C1 segment of cervical spinal cord (tissue), 14 donors: ENCODE data around the gene MYO15A.
A peak's percentile ranks its signal among the peaks of the same experiment; 100 is the strongest.

Source experiments
- DNase-seq, 14 donors: peaks; one replicate each; lab custom pipeline; 2025; lab: John Stamatoyannopoulos, UW

Gene MYO15A

DNA sequence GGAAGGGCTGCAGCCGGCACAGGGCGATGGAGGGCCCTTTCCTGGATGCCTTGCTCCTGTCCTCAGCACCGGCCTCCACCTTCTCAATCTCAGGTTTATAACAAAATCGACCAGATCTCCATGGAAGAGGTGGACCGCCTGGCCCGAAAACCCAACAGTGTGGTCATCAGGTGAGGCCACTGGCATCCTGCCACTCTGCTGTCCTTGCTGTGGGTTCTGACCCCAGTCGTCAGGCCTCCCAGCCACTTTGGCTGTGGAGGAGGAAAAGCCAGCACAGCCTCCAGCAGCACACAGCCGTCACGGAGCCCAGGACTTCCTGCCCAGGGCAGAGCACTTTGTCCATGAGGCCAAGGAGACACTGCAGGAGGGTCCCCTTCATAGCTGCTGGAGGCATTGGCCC, 6.7 kb upstream of the MYO15A start:
- no peak for DNase-seq

- no peak for DNase-seq
Measured at GRCh38 chr17:18102640-18103039, 5.9 kb upstream of the MYO15A start.

DNA sequence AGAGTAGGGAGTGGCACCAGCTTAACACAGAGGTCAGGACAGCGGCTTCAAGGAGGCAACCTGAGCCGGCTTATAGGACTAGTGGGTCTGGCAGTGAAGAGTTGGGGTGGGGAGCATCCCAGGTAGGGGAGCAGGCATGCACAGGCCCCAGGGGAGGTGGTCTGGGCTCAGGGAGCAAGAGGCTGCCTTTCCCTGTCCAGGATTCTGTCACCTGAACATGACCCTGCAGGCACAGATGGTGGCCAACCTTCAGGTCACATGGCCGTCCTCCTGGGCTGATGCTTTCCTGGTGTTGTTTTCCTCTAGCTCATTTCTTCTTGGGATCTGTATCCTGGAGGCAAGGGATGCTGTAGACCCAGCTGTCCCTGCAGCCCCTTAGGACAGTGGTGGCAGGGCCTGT, 3.5 kb upstream of the MYO15A start:
- no peak for DNase-seq

DNA sequence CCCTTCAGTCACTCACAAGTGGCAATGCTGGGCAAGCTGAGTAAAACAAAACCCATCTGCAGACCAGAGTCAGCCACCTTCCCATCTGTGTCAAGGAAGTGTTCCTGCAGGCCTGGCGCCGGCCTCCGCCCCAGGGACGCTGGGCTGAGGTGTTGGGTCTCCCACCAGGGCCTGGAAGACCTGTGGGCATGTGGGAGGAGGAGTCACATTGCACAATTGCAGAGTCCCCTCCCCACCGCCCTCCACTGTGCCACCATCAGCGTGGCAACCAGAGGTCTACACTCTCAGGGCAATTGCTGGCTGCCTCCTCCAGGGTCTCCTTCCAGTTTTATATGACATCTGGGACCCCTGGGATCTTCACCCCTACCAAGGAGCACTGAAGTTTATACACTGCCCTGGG, 3.0 kb upstream of the MYO15A start:
- no peak for DNase-seq

DNA sequence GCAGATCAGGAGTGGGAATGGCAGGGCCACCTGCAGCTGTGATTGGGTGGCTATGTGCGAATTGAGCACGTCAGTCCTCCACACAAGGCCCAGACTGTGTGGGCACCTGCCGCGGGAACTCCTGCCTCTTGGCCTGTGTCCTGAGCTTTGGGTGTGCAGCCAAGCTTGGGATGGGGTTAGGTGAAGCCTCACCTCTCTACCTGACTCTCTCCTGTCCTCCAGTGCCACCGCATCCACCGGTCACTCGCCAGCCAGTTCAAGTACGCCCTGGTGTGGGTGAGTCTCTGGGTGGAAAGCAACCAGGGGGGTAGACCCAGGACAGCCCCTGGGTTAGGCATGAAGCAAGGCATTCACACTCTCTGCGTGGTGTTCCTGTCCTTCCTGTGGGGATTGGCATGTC, 2.3 kb upstream of the MYO15A start:
- DNase-seq = no peak

DNA sequence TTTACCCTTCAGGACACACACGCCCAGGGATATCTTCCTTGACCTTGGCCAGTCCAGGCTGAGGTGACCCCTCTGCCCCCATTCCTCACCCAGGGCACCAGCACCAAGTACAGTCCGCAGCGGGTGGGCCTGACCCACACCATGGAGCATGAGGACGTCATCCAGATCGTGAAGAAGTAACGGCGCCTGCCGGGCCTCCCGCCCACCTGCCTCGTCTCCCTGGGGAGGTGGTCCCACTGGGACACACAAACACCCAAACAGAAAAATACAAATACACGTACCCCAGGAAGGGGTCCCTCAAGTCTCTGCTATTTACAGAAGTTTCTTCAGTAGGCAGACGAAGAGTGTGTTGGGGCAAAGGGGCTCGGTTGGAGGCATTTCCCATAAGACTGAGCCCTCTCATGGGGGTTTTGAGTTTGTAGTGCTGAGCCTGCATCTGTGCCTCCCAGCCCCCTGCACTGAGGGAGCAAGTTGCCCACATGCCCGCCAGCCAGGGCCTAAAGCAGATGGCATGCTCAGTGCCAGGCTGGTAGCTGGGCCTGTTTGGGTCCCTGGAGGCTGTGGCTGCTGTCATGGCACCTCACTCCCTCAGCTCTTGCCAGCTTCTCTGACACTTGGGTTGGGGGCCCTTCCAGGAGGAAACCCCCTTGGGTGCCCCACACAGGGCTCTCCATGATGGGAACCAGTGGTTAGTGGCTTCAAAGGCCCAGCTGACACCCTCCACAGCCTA, 1.3 kb upstream of the MYO15A start:
- DNase-seq = no peak

DNA sequence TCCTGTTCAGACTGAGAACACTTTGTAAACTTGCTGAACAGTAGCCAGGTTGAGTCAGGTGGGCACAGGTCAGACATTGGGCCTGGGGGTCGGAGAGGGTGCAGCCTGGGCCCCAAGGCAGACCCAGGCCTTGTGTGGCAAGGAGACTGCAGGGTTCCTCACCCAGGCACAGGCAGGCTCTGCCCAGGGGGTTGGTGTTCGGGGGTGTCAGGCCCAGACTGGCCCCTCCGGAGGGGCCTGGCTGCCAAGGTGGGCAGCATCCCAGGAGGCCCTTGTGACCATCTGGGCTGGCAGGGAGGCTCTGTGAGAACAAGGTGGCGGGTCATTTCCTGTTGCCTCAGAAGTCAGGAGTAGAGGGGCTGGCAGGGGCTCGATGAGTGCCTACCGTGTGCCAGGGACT, 585 bp upstream of the MYO15A start:
- peak in 6 of 14 donors; percentile 3 to 38 (median 28) for DNase-seq

DNA sequence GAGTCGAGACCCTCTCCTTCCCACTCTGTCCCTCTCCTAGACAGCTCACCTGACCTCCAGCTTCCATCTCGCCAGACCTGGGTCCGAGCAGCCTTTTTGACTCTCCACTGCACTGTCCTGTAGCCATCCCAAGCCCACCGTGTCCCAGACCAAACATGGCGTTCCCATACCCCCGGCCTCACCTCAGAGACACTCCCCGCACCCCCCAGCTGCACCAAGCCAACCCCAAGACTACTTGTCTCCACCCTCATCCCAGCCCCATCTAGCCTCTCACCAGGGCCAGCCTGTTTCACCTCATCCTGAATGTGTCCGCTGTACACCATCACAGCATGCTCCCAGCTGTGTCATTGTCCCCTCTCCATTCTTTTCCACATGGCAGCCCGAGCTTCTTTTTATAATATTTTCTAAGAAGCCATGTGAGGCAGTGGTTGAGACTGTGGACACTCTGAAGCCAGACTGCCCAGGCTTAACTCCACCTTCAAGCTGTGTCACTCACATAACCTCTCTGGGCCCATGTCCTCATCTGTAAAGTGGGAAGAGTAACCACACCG, 1.5 kb downstream of the MYO15A start:
- no peak for DNase-seq

DNA sequence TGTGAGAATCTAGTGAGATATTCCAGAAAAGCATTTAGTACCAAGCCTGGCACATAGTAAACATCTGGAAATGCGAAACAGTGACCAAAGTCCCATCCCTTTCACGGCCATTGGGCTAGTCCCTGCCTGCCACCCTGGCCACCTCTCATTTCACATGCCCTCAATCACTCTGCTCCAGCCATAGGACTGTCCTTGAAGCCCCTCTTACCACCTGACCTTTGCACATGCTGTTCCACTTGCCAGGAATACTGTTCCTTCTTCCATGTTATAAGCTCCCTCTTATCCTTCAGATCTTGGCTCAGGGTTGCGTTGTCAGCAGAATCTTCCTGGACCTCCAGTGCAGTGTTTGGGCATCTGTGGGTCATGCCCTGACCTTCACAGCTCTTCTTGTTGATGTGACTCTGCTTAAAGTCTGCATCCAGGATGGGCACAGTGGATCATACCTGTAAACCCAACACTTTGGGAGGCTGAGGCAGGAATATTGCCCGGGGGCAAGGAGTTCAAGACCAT, 2.1 kb downstream of the MYO15A start:
- DNase-seq = no peak

DNA sequence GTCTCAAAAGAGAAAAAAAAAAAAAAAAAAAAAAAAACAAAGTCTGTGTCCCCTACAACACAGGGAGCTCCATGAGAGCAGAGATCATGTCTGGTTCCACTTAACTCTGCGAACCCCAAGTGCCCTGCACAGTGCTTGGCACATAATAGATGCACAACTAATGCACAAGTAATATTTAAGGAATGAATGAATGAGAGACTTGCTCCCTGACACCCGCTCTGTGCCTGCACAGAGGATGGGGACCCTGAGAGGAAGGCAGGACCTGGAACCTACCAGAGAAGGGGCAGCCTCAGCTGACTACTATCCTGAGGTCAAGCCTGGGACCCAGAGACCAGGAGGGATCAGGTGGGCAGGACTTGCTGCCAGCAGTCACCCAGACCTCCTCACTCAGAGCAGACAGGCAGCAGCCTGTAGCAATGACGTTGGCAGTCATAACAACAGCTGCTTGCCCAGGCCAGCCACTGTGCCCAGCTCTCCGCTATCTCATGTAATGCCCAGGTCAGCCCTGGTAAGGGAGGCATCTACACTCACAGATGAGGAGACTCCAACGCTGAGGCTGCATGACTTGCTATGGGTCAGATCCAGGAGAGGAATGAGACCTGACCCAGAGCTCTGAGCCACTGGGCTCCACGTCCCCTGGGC, 2.9 kb downstream of the MYO15A start:
- DNase-seq = no peak

GRCh38 chr17:18115517-18115916, 7.0 kb downstream of the MYO15A start:
- no peak for DNase-seq

GRCh38 chr17:18116078-18116477, 7.5 kb downstream of the MYO15A start:
- no peak for DNase-seq

DNA sequence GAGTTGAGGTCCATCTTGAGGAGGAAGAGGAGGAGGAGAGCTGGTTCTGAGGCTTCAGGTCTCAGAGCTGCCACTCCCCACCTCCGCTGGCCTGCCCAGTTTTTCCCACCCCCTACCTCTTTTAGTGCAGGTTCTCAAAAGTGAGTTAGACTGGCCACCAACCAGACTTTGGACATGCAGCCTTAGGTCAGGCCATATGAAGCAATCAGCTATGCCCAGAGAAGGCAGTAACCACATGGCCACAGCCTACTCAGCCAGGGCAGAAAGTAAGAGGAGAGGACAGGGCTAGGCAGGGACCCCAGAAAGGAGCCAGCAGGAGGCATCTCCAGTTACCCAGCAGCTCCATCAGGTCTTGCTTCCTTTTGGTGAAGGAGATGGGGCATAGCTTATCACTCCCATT, 9.0 kb downstream of the MYO15A start:
- DNase-seq = no peak

DNA sequence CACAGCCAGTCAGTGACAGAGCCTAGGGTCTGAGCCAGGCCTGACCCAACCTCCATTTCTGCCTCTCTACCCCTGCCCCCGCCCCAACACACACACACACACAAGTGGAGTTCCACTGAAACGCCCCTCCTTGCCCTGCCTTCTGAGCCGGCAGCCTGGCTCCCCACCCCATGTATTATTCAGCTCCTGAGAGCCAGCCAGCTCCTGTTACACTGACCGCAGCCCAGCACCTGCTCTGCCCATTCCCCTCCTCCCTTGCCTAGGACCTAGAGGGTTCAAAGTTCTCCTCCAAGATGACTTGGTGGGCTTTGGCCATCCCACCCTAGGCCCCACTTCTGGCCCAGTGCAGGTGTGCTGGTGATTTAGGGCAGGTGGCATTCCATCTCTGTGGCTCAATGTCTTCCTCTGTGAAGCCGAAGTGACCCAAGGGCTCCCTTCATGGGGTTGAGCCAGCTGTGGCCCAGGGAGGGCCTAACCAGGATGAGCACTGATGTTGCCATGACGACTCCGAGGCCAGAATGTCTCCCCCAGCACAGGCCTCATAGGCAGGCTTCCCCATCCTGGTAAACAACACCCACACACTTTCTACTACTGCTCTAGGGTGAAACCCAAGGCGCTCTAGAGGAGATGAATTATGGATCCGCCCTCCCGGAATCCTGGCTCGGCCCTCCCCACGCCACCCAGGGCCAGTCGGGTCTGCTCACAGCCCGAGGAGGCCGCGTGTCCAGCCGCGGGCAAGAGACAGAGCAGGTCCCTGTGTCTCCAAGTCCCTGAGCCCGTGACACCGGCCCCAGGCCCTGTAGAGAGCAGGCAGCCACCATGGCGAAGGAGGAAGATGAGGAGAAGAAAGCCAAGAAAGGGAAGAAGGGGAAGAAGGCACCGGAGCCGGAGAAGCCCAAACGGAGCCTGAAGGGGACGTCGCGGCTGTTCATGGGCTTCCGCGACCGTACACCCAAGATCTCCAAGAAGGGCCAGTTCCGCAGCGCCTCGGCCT, 9.7 kb downstream of the MYO15A start:
- DNase-seq = no peak

DNA sequence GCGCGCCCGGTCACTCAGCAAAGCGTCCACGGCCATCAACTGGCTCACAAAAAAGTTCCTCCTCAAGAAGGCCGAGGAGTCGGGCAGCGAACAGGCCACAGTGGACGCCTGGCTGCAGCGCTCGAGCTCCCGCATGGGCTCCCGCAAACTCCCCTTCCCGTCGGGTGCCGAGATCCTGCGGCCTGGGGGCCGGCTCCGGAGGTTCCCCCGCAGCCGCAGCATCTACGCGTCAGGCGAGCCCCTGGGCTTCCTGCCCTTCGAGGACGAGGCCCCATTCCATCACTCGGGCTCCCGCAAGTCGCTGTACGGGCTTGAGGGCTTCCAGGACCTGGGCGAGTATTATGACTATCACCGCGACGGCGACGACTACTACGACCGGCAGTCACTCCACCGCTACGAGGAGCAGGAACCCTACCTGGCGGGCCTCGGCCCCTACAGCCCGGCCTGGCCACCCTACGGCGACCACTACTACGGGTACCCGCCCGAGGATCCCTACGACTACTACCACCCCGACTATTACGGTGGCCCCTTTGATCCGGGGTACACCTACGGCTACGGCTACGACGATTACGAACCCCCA, 10.7 kb downstream of the MYO15A start:
- no peak for DNase-seq

DNA sequence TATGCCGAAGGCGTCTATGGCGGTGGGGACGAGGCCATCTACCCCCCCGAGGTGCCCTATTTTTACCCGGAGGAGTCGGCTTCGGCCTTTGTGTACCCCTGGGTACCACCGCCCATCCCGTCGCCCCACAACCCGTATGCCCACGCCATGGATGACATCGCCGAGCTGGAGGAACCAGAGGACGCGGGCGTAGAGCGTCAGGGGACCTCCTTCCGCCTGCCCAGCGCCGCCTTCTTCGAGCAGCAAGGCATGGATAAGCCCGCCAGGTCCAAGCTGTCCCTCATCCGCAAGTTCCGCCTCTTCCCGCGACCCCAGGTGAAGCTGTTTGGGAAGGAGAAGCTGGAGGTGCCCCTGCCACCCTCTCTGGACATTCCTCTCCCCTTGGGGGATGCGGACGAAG, 11.4 kb downstream of the MYO15A start:
- no peak for DNase-seq

DNA sequence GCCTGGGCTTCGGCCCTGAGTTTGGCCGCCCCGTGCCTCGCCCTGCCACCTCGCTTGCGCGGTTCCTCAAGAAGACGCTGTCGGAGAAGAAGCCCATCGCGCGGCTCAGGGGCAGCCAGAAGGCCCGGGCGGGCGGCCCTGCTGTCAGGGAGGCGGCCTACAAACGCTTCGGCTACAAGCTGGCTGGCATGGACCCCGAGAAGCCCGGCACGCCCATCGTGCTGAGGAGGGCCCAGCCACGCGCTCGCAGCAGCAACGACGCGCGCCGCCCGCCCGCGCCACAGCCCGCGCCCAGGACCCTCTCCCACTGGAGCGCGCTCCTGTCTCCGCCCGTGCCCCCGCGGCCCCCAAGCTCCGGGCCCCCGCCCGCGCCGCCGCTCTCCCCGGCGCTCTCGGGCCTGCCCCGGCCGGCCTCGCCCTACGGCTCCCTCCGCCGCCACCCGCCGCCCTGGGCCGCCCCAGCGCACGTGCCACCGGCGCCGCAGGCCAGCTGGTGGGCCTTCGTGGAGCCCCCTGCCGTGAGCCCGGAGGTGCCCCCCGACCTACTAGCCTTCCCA, 12.0 kb downstream of the MYO15A start:
- no peak for DNase-seq

DNA sequence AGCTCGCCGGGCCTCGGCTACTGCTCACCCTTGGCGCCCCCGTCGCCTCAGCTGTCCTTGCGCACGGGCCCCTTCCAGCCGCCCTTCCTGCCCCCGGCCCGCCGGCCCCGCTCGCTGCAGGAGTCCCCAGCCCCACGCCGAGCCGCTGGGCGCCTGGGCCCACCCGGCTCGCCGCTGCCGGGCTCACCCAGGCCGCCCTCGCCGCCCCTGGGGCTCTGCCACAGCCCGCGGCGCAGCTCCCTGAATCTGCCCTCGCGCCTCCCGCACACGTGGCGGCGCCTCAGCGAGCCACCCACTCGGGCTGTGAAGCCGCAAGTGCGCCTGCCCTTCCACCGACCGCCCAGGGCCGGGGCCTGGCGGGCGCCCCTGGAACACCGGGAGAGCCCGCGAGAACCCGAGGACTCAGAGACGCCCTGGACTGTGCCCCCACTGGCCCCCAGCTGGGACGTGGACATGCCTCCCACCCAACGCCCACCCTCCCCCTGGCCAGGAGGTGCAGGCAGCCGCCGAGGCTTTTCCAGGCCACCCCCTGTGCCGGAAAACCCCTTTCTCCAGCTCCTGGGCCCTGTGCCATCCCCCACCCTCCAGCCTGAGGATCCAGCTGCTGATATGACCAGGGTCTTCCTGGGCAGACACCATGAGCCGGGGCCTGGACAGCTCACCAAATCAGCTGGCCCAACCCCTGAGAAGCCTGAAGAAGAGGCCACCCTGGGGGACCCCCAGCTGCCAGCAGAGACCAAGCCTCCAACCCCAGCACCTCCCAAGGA, 12.8 kb downstream of the MYO15A start:
- no peak for DNase-seq

DNA sequence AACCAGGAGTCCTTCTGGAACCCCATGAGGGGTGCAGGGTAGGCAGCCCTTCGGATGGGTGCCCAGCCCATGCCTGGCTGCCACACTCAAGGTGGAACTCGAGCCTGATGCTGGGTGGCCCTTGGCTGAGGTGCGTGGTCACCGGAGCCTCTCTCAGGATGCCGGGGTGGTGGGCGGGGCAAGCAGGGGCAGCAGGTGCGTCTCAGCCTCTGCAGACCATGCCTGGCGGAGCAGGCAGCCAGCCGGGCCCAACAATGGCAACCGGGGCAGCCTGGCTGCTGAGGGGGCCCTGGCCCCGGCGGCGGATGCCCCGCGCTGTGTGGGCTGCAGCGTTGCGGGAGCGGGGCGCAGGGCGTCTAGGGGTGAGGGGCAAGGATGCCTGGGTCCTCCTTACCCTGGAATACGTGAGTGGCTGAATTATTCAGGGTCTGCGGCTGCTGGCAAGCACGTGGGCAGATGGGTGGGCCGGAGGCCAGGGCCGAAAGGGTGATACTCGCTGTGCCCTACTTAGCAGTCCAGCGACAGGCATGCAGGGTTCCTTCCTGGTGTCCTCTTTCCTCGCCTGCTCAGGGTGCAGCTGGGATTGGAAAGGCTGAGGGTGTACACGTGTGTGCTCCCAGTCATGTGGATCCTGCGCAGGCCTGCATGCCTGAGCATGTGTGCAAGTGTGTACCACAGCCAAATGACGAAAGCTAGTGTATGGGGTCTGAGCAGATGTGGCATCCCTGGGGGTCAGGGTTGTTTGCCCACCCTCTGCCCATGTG, 14.6 kb downstream of the MYO15A start:
- no peak for DNase-seq
